C4-2B (cell line): Measurements from ENCODE around the gene TUSC7.

ENCODE experiments used
- H3K27ac ChIP-seq: fragments of 450-650 bp; 2 replicates; pipeline ENCODE4 v1.5.1; 2017
- ZFX ChIP-seq: fragments of 450-650 bp; IDR thresholded peaks from 2 replicates; pipeline ENCODE4 v1.6.1; 2017
- TF ChIP-seq, protein P1 (sequence below): fragments of 450-650 bp; conservative IDR thresholded peaks from 2 replicates; pipeline ENCODE4 v1.5.1; 2017; ENCODE audit warnings: mild to moderate bottlenecking

Gene TUSC7

DNA sequence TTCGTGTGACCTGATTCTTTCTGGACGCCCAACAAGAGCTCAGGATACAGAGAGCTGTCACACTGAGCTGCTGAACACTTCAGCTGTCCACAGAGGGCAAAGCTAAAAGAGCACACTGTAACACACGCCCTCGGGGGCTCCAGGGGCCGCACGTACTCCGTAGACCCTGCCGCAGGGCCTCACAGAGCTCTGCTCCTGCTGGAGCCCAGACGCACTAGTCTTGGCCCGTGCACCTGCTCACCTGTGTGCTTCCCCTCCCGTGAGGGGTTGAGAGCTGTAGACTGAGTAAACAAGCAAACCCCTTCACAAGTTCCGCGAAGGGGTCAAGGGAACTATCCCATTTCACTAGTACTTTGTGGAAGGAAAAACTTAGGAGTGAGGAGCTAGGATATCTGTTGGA lies 30.7 kb upstream of the TUSC7 start:
- TF ChIP-seq, protein P1, sequence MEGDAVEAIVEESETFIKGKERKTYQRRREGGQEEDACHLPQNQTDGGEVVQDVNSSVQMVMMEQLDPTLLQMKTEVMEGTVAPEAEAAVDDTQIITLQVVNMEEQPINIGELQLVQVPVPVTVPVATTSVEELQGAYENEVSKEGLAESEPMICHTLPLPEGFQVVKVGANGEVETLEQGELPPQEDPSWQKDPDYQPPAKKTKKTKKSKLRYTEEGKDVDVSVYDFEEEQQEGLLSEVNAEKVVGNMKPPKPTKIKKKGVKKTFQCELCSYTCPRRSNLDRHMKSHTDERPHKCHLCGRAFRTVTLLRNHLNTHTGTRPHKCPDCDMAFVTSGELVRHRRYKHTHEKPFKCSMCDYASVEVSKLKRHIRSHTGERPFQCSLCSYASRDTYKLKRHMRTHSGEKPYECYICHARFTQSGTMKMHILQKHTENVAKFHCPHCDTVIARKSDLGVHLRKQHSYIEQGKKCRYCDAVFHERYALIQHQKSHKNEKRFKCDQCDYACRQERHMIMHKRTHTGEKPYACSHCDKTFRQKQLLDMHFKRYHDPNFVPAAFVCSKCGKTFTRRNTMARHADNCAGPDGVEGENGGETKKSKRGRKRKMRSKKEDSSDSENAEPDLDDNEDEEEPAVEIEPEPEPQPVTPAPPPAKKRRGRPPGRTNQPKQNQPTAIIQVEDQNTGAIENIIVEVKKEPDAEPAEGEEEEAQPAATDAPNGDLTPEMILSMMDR: no peak
- TF ChIP-seq ZFX: no peak
- H3K27ac ChIP-seq: no peak overlapping the region

- no peak overlapping the region for H3K27ac ChIP-seq
- TF ChIP-seq, protein P1: no peak
- no peak for TF ChIP-seq ZFX
Observed at GRCh38 chr3:116691041-116691440, 18.5 kb upstream of the TUSC7 start.

- no peak overlapping the region for H3K27ac ChIP-seq
- TF ChIP-seq, protein P1: no peak
- no peak for TF ChIP-seq ZFX
Observed at GRCh38 chr3:116701070-116701469, 8.5 kb upstream of the TUSC7 start.

DNA sequence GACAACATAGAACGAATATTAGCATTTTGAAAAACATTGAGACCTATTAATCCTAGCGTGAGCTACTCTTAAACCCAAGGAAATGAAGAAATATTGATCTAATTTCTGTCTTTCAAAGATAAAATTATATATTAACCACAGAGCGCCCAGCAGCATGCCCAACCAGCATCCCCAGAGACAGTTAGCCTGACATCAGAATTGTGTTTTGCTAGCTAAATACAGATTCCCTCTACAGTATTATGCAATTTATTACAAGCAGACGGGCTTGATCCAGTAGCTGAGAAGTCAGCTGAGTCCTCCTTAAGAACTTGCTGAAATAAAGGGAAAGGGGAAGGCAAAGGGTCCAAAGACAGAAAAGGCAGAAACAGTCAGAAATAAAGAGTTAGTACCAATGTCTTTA lies 7.2 kb upstream of the TUSC7 start:
- no peak for TF ChIP-seq ZFX
- TF ChIP-seq, protein P1: no peak
- H3K27ac ChIP-seq: no peak overlapping the region

DNA sequence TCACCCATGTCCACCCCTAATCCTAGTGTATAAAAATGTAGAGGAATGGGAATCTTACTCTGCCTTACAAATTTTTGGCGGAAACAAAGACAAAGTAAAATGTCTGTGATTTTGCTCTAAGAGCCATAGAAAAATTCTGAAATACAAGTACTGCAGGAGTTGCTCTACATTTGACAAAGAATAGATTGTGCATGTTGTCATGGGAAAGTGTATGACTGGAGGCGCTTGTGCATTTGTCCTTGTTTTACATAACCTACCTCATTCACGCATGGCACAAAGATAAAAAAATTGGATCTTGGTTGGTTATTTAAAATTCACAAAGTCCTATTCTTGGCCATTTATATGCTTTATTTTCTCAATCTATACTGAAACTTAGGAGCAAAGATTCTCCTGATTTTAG lies 2.0 kb upstream of the TUSC7 start:
- H3K27ac ChIP-seq: no peak overlapping the region
- TF ChIP-seq ZFX: no peak
- TF ChIP-seq, protein P1: no peak

DNA sequence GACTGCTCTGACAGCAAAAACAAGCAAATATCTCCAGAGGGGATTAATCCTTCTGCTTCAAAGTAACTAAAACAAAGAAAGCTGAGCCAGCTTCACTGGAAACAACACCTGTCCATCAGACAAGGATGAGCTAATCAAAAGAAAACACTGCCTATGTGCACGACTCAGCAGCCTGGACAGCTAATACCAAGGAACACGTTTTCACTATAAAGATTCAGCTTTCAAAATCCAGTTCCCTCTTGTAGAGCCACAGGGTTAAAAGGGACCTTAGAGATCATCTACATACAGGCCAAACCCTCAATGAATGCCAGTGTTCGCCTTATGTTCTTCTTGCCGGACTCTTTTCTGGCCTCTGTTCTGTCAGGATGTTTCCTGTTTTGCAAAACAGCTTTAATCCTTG lies 6.9 kb downstream of the TUSC7 start:
- H3K27ac ChIP-seq: no peak overlapping the region
- TF ChIP-seq ZFX: no peak
- TF ChIP-seq, protein P1: no peak

GRCh38 chr3:116717566-116717965 lies 8.0 kb downstream of the TUSC7 start:
- no peak for TF ChIP-seq ZFX
- TF ChIP-seq, protein P1: no peak
- H3K27ac ChIP-seq: no peak overlapping the region
